Dermis blood vessel endothelial cell (primary cell): ENCODE measurements around the gene CHD5. TPM values are rescaled to one million over a fixed set of nuclear protein-coding genes. Genes with fewer than 3 reads are reported as not detected.

Experiments used
- DNase-seq: peaks from one replicate; pipeline ENCODE4 v3.0.0; 2010
- total RNA-seq: library from RNA; depleted of rRNA; stranded (reverse); fragments of >200 nt; gene quantifications from 2 replicates; pipeline ENCODE4 v1.2.3, GENCODE V29; 2014

Gene CHD5
- total RNA-seq, 1 donor from 2014 or later = under 0.01 TPM

GRCh38 chr1:6130596-6130995, 49.5 kb downstream of the CHD5 start:
- no peak for DNase-seq

- no peak for DNase-seq
Measured at GRCh38 chr1:6130036-6130435, 50.1 kb downstream of the CHD5 start.

GRCh38 chr1:6129313-6129712, 50.8 kb downstream of the CHD5 start:
- no peak for DNase-seq

GRCh38 chr1:6128276-6129081, 51.6 kb downstream of the CHD5 start:
- DNase-seq = no peak

- DNase-seq = peak; percentile 73
Measured at GRCh38 chr1:6127587-6128163, 52.4 kb downstream of the CHD5 start.

- DNase-seq = no peak
Measured at GRCh38 chr1:6126521-6127067, 53.5 kb downstream of the CHD5 start.

GRCh38 chr1:6126028-6126427, 54.1 kb downstream of the CHD5 start:
- DNase-seq = no peak

GRCh38 chr1:6125366-6125765, 54.8 kb downstream of the CHD5 start:
- no peak for DNase-seq

GRCh38 chr1:6124746-6125365, 55.3 kb downstream of the CHD5 start:
- no peak for DNase-seq

GRCh38 chr1:6124341-6124740, 55.8 kb downstream of the CHD5 start:
- no peak for DNase-seq

GRCh38 chr1:6123816-6124215, 56.3 kb downstream of the CHD5 start:
- no peak for DNase-seq

- no peak for DNase-seq
Measured at GRCh38 chr1:6123083-6123482, 57.0 kb downstream of the CHD5 start.

- DNase-seq = no peak
Measured at GRCh38 chr1:6121651-6122370, 58.3 kb downstream of the CHD5 start.

- no peak for DNase-seq
Measured at GRCh38 chr1:6121021-6121421, 59.1 kb downstream of the CHD5 start.

- no peak for DNase-seq
Measured at GRCh38 chr1:6118415-6118814, 61.7 kb downstream of the CHD5 start.

- DNase-seq = no peak
Measured at GRCh38 chr1:6117624-6118023, 62.5 kb downstream of the CHD5 start.

- no peak for DNase-seq
Measured at GRCh38 chr1:6117064-6117463, 63.1 kb downstream of the CHD5 start.

- no peak for DNase-seq
Measured at GRCh38 chr1:6116137-6116536, 64.0 kb downstream of the CHD5 start.

GRCh38 chr1:6113745-6114144, 66.4 kb downstream of the CHD5 start:
- no peak for DNase-seq

- no peak for DNase-seq
Measured at GRCh38 chr1:6113116-6113515, 67.0 kb downstream of the CHD5 start.

GRCh38 chr1:6112690-6113005, 67.5 kb downstream of the CHD5 start:
- DNase-seq = no peak

GRCh38 chr1:6111991-6112689, 68.0 kb downstream of the CHD5 start:
- DNase-seq = no peak

GRCh38 chr1:6111571-6111970, 68.5 kb downstream of the CHD5 start:
- no peak for DNase-seq
